Spleen (tissue), 7 donors: ENCODE data around the gene CNNM1.

Experiments
- CTCF ChIP-seq, 11 experiments: fragments of 200-600 bp in 7 of 11; fragments of 450-650 bp in 4 of 11; sonication (generic) in 4 of 11; IDR thresholded peaks in 8 of 11; conservative IDR thresholded peaks in 3 of 11; 1 replicate in 7 of 11; 2 replicates in 4 of 11; pipeline versions ENCODE4 v1.4.0 to v1.8.0; 2016 to 2021; ENCODE audit warnings: antibody characterized with exemption in 11 of 11, inconsistent platforms in 4 of 11, mild to moderate bottlenecking in 1 of 11
- POLR2AphosphoS5 ChIP-seq, 3 donors: sonication (generic); formaldehyde crosslinking; IDR thresholded peaks; one replicate each; pipeline ENCODE4 v1.5.1; 2017; ENCODE audit warnings: antibody characterized with exemption in 3 of 3
- donor health status: DM: no; HTN: no; CAD: no; lungs with moderate emphysema.
- donor health status: DM: no; HTN: no; CAD: no.
- donor health status: DM: no; HTN: no; CAD: no.

GRCh38 chr10:99433378-99434020 lies 104.3 kb downstream of the CNNM1 start:
- TF ChIP-seq CTCF (IDR thresholded peaks at IDR 0.05 in 8 of 11, conservative IDR thresholded peaks at IDR 0.05 in 3 of 11) (no peak), POLR2AphosphoS5 (IDR thresholded peaks at IDR 0.05) (no peak)
